ENCODE results near the gene ITCH. TPM values are rescaled to one million over a fixed set of nuclear protein-coding genes. Genes with fewer than 3 reads are reported as not detected.

The ITCH gene
- total RNA-seq, 2 donors from 2014 or later = 22.4 to 24.4 TPM

- intact Hi-C loops (cut with DNase I) = no loop called here
- no peak for TF ChIP-seq POLR2A (IDR thresholded peaks at IDR 0.05)
- TF ChIP-seq CTCF (IDR thresholded peaks at IDR 0.05) = no peak
- ATAC-seq = no peak
- Histone ChIP-seq H3K27me3 (no peaks in the 10 kb centered on the region), H3K9me3 (no peaks in the 10 kb centered on the region), H3K36me3 (replicated peaks in 1 of 2; ENCODE audit: insufficient read depth in 1 of 2, low read depth in 2 of 2) (peaks cover 0 to 18% of the 10 kb centered on the region in 2 donors), H3K4me1 (no peaks in the 10 kb centered on the region), H3K27ac (no peak overlapping the region), H3K4me3 (no peak overlapping the region)
- no peak for DNase-seq
- WGBS, 2 donors = 79 to 92% methylated on average over 4 of the region's 4 CpGs
Measured at GRCh38 chr20:34449674-34450592, 86.9 kb downstream of the ITCH start.

- ATAC-seq (no peak), DNase-seq (no peak)
- no peaks in the 10 kb centered on the region for H3K9me3 ChIP-seq
- H3K36me3 ChIP-seq (replicated peaks in 1 of 2; ENCODE audit: insufficient read depth in 1 of 2, low read depth in 2 of 2) = peaks cover 0 to 10% of the 10 kb centered on the region in 2 donors
- TF ChIP-seq POLR2A (IDR thresholded peaks at IDR 0.05) (no peak), CTCF (IDR thresholded peaks at IDR 0.05) (no peak)
- H3K27me3 ChIP-seq = no peaks in the 10 kb centered on the region
- no peaks in the 10 kb centered on the region for H3K4me1 ChIP-seq
- WGBS, 2 donors = 89 to 94% methylated on average over 2 of the region's 2 CpGs
- intact Hi-C loops (cut with DNase I) = no loop called here
- no peak overlapping the region for H3K4me3 ChIP-seq
- no peak overlapping the region for H3K27ac ChIP-seq
Measured at GRCh38 chr20:34452281-34452982, 89.4 kb downstream of the ITCH start.

- no peak overlapping the region for H3K4me3 ChIP-seq
- no peaks in the 10 kb centered on the region for H3K4me1 ChIP-seq
- no peak for DNase-seq
- H3K27me3 ChIP-seq = no peaks in the 10 kb centered on the region
- peaks cover 0 to 17% of the 10 kb centered on the region in 2 donors for H3K36me3 ChIP-seq (replicated peaks in 1 of 2; ENCODE audit: insufficient read depth in 1 of 2, low read depth in 2 of 2)
- no peak overlapping the region for H3K27ac ChIP-seq
- intact Hi-C loops (cut with DNase I) = no loop called here
- no peak for TF ChIP-seq CTCF (IDR thresholded peaks at IDR 0.05)
- no peak for TF ChIP-seq POLR2A (IDR thresholded peaks at IDR 0.05)
- WGBS, 2 donors = 70 to 84% methylated on average over 2 to 3 of the region's 3 CpGs
- no peaks in the 10 kb centered on the region for H3K9me3 ChIP-seq
- ATAC-seq = no peak
Measured at GRCh38 chr20:34458631-34459030, 95.6 kb downstream of the ITCH start.

- H3K36me3 ChIP-seq (replicated peaks in 1 of 2; ENCODE audit: insufficient read depth in 1 of 2, low read depth in 2 of 2) = peaks cover 0 to 17% of the 10 kb centered on the region in 2 donors
- DNase-seq = no peak
- H3K27me3 ChIP-seq = no peaks in the 10 kb centered on the region
- ATAC-seq = no peak
- H3K4me1 ChIP-seq = no peaks in the 10 kb centered on the region
- WGBS, 2 donors = 87 to 88% methylated on average over 5 of the region's 5 CpGs
- intact Hi-C loops (cut with DNase I) = no loop called here
- no peak overlapping the region for H3K4me3 ChIP-seq
- TF ChIP-seq POLR2A (IDR thresholded peaks at IDR 0.05) (no peak), CTCF (IDR thresholded peaks at IDR 0.05) (no peak)
- no peak overlapping the region for H3K27ac ChIP-seq
- H3K9me3 ChIP-seq = no peaks in the 10 kb centered on the region
Measured at GRCh38 chr20:34459209-34459897, 96.3 kb downstream of the ITCH start.

Data from body of pancreas (tissue), 4 donors.